B cell (primary cell): ENCODE data around the gene KCNH3. TPM values are rescaled to one million over a fixed set of nuclear protein-coding genes. Genes with fewer than 3 reads are reported as not detected.

ENCODE experiments used
- ATAC-seq: fragments of 200-7000 bp; cut with Tn5 transposase; one replicate; pipeline ENCODE4 v1.10.0; 2021; ENCODE audit warnings: low read depth, mild to moderate bottlenecking, moderate number of reproducible peaks, moderate library complexity
- CTCF ChIA-PET: fragments of 350-600 bp; sonication (Branson Sonifier 250); formaldehyde crosslinking; loops from one replicate; lab custom pipeline; 2021; ENCODE audit warnings: antibody characterized with exemption, inconsistent platforms; lab: Charles Lee
- POLR2A ChIA-PET: fragments of 350-600 bp; sonication (Branson Sonifier 250); formaldehyde crosslinking; loops from one replicate; lab custom pipeline; 2021; ENCODE audit warnings: antibody characterized with exemption; lab: Charles Lee
- DNase-seq: peaks from one replicate; pipeline ENCODE4 v3.0.0; 2013
- H2AFZ ChIP-seq: 2 replicates; pipeline ENCODE4 v1.6.1; 2012; ENCODE audit warnings: mild to moderate bottlenecking, low read depth, low read length; ENCODE audit not compliant: insufficient read depth, poor library complexity, severe bottlenecking
- H3K27ac ChIP-seq, 2 donors: 1 replicate in 1 of 2; 2 replicates in 1 of 2; pipeline ENCODE4 v1.5.1; 2012 to 2013; ENCODE audit warnings: low read length in 2 of 2, mild to moderate bottlenecking in 2 of 2, moderate library complexity in 1 of 2
- H3K27me3 ChIP-seq, 4 experiments: fragments of 200-600 bp in 1 of 4; sonication (generic) in 1 of 4; replicated peaks in 1 of 4; 1 replicate in 2 of 4; 2 replicates in 2 of 4; pipeline versions ENCODE4 v1.6.1 to v1.7.0; 2013 to 2016; ENCODE audit warnings: low read length in 3 of 4, mild to moderate bottlenecking in 2 of 4, mixed read lengths in 1 of 4, moderate library complexity in 1 of 4; ENCODE audit not compliant: insufficient read depth in 4 of 4, control insufficient read depth in 3 of 4; ENCODE audit errors: control extremely low read depth in 1 of 4
- H3K36me3 ChIP-seq, 2 experiments: replicated peaks in 1 of 2; 1 replicate in 1 of 2; 2 replicates in 1 of 2; pipeline versions ENCODE4 v1.6.1 to v1.7.1; 2013; ENCODE audit warnings: low read length in 1 of 2; ENCODE audit not compliant: insufficient read depth in 2 of 2, control insufficient read depth in 1 of 2; ENCODE audit errors: control extremely low read depth in 1 of 2, extremely low read depth in 1 of 2
- H3K4me1 ChIP-seq, 2 donors: fragments of 200-600 bp in 1 of 2; sonication (generic) in 1 of 2; 1 replicate in 1 of 2; 2 replicates in 1 of 2; pipeline versions ENCODE4 v1.5.1 to v1.6.1; 2013 to 2017; ENCODE audit warnings: low read length in 2 of 2; ENCODE audit not compliant: control insufficient read depth in 2 of 2, insufficient read depth in 2 of 2
- H3K4me2 ChIP-seq: replicated peaks from 2 replicates; pipeline ENCODE3; 2012; ENCODE audit warnings: mild to moderate bottlenecking, low read depth, low read length; ENCODE audit not compliant: poor library complexity, severe bottlenecking
- H3K4me3 ChIP-seq, 5 experiments: fragments of 200-600 bp in 1 of 5; sonication (generic) in 1 of 5; 1 replicate in 3 of 5; 2 replicates in 2 of 5; pipeline versions ENCODE4 v1.5.1 to v1.7.0; 2011 to 2016; ENCODE audit warnings: low read length in 4 of 5, mild to moderate bottlenecking in 4 of 5, low read depth in 2 of 5, control low read depth in 1 of 5, moderate library complexity in 1 of 5; ENCODE audit not compliant: insufficient read depth in 1 of 5; ENCODE audit errors: control extremely low read depth in 1 of 5, extremely low read depth in 1 of 5
- H3K79me2 ChIP-seq: fragments of 200-600 bp; sonication (generic); one replicate; pipeline ENCODE4 v1.6.0; 2016; ENCODE audit warnings: low read length; ENCODE audit not compliant: control insufficient read depth, insufficient read depth
- H3K9ac ChIP-seq: fragments of 200-600 bp; sonication (generic); 2 replicates; pipeline ENCODE4 v1.6.1; 2017; ENCODE audit warnings: mild to moderate bottlenecking, low read length, moderate library complexity
- H3K9me3 ChIP-seq, 3 donors: one replicate each; pipeline versions ENCODE4 v1.6.1 to v1.7.1; 2013; ENCODE audit warnings: low read length in 2 of 3; ENCODE audit not compliant: control insufficient read depth in 2 of 3, insufficient read depth in 1 of 3; ENCODE audit errors: control extremely low read depth in 1 of 3
- H4K20me1 ChIP-seq: 2 replicates; pipeline ENCODE4 v1.6.0; 2012; ENCODE audit warnings: mild to moderate bottlenecking, low read length; ENCODE audit not compliant: insufficient read depth, control insufficient read depth, poor library complexity, severe bottlenecking
- H3K27ac Mint-ChIP-seq: one replicate; pipeline ENCODE4 v1.8.0; 2021; ENCODE audit warnings: mixed read lengths
- H3K27me3 Mint-ChIP-seq: one replicate; pipeline ENCODE4 v1.8.0; 2021; ENCODE audit warnings: mixed read lengths
- H3K4me1 Mint-ChIP-seq: one replicate; pipeline ENCODE4 v1.8.0; 2021; ENCODE audit warnings: mixed read lengths
- H3K4me3 Mint-ChIP-seq: one replicate; pipeline ENCODE4 v1.8.0; 2021; ENCODE audit warnings: mixed read lengths
- H3K9me3 Mint-ChIP-seq: one replicate; pipeline ENCODE4 v1.8.0; 2022; ENCODE audit warnings: mixed read lengths; ENCODE audit not compliant: insufficient read depth
- CTCF ChIP-seq: fragments of 200-600 bp; IDR thresholded peaks from one replicate; pipeline ENCODE4 v1.8.0; 2022; ENCODE audit warnings: antibody characterized with exemption, mild to moderate bottlenecking
- EZH2 ChIP-seq: IDR thresholded peaks from 2 replicates; pipeline ENCODE4 v1.6.1; 2012; ENCODE audit warnings: borderline replicate concordance, low read depth, mild to moderate bottlenecking, moderate library complexity, low read length; ENCODE audit not compliant: insufficient read depth, poor library complexity, severe bottlenecking
- WGBS: methylation state at CpG from one replicate; pipeline ENCODE4 v1.1.5; 2013; ENCODE audit warnings: missing lambda C conversion rate; ENCODE audit not compliant: insufficient coverage; 5-methylcytosine and 5-hydroxymethylcytosine counted together
- intact Hi-C: fragments of 100-400 bp; cut with micrococcal nuclease; formaldehyde crosslinking; loops from one replicate; pipeline ENCODE4 v1.10.0; 2022
- polyA plus RNA-seq: library from polyadenylated mRNA; depleted of rRNA; stranded (reverse); fragments of >200 nt; gene quantifications from 2 replicates; pipeline ENCODE4 v1.2.3, GENCODE V29; 2012
- total RNA-seq, 2 donors: library from RNA; stranded (reverse); fragments of 120-200 nt in 1 of 2; gene quantifications; 1 replicate in 1 of 2; 2 replicates in 1 of 2; pipeline versions ENCODE4 v1.2.3 to v1.2.4, GENCODE V29; 2013 to 2022

KCNH3 gene
- total and polyA plus RNA-seq, 2 donors (not counting 1 experiment from before 2014, with no cell fraction given), result 0.49 to 0.54 TPM

GRCh38 chr12:49491823-49492222 lies 47.0 kb upstream of the KCNH3 start:
- H3K27ac Mint-ChIP-seq, result no peak overlapping the region
- Histone ChIP-seq H3K36me3 (peaks cover 2 to 9% of the 10 kb centered on the region in 2 experiments), H3K4me2 (no peak overlapping the region), H3K27me3 (no peaks in the 10 kb centered on the region), H3K4me1 (no peaks in the 10 kb centered on the region), H3K9ac (no peak overlapping the region), H3K9me3 (no peaks in the 10 kb centered on the region), H4K20me1 (no peaks in the 10 kb centered on the region), H3K4me3 (no peak overlapping the region), H2AFZ (no peak overlapping the region), H3K27ac (no peak overlapping the region), H3K79me2 (no peaks in the 10 kb centered on the region)
- H3K4me1 Mint-ChIP-seq, result no peaks in the 10 kb centered on the region
- no peaks in the 10 kb centered on the region for H3K27me3 Mint-ChIP-seq
- ChIA-PET CTCF (interaction anchor here (0.6 to 0.8 kb wide), 2 partner anchors 9 to 133 kb away, joined by 3 to 4 read pairs; no protein-coding TSS in a partner anchor), POLR2A (no interaction called here)
- no peak for TF ChIP-seq EZH2
- TF ChIP-seq CTCF, result no peak
- no peaks in the 10 kb centered on the region for H3K9me3 Mint-ChIP-seq
- no peak overlapping the region for H3K4me3 Mint-ChIP-seq
- DNase-seq, result no peak
- no peak for ATAC-seq
- intact Hi-C loops, result no loop called here
- no CpG with 5 or more reads among the region's 1 CpG for WGBS

GRCh38 chr12:49493900-49494299 lies 44.9 kb upstream of the KCNH3 start:
- H3K79me2 ChIP-seq, result no peaks in the 10 kb centered on the region
- ChIA-PET POLR2A (no interaction called here), CTCF (interaction anchor here (1.0 kb wide), 1 partner anchor 20 kb away, joined by 3 read pairs; no protein-coding TSS in a partner anchor)
- H3K27me3 ChIP-seq, result no peaks in the 10 kb centered on the region
- H2AFZ ChIP-seq, result no peak overlapping the region
- no peak overlapping the region for H3K27ac ChIP-seq
- H3K9me3 Mint-ChIP-seq, result no peaks in the 10 kb centered on the region
- no peak overlapping the region for H3K9ac ChIP-seq
- H3K4me3 ChIP-seq, result no peak overlapping the region
- no peak for DNase-seq
- intact Hi-C loops, result no loop called here
- H3K4me3 Mint-ChIP-seq, result no peak overlapping the region
- H3K36me3 ChIP-seq, result peaks cover 5 to 9% of the 10 kb centered on the region in 2 experiments
- H3K4me1 ChIP-seq, result no peaks in the 10 kb centered on the region
- H3K4me2 ChIP-seq, result no peak overlapping the region
- ATAC-seq, result no peak
- no peaks in the 10 kb centered on the region for H3K4me1 Mint-ChIP-seq
- H3K9me3 ChIP-seq, result no peaks in the 10 kb centered on the region
- WGBS, result no CpG with 5 or more reads among the region's 2 CpGs
- no peaks in the 10 kb centered on the region for H3K27me3 Mint-ChIP-seq
- no peaks in the 10 kb centered on the region for H4K20me1 ChIP-seq
- no peak for TF ChIP-seq CTCF
- TF ChIP-seq EZH2, result no peak
- H3K27ac Mint-ChIP-seq, result no peak overlapping the region
